ENCODE results near the gene RALA.

Gene RALA

DNA sequence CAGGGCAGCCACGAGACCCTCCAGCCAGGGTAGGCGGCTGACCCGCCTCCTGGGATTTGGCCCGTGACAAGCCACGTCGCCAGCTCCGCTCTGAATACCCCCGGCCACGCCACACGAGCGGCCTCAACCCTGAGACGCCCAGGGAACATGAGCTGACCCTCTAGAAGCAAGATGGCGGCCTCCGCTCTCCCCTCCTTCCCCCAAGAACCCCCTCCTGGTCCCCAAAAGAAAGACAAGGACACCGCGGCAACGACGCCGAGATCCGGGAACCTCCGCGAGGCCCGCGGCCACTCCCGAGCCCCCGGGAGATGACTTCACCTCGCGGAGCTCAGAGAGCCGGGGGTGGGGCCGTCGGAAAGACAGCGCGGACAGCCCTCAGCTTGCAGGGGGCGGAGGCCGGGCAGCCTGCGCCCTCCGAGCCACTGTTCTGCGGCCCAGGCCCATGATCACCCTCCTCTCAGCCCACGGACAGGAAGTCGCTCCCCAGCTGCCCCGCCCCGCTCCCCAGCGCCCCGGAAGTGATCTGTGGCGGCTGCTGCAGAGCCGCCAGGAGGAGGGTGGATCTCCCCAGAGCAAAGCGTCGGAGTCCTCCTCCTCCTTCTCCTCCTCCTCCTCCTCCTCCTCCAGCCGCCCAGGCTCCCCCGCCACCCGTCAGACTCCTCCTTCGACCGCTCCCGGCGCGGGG is at the start of gene RALA:
RALA (plus strand) TSS at position 526 of the 685 bp plus-strand sequence. CDS start 63,096 bp downstream, outside the sequence.
- peak; percentile 91 for DNase-seq

GRCh38 chr7:39574673-39575349 is 48.6 kb upstream of the RALA start:
- DNase-seq = no peak

- no peak for DNase-seq
Measured at GRCh38 chr7:39577229-39577874, 46.0 kb upstream of the RALA start.

- peak; percentile 75 for DNase-seq
Measured at GRCh38 chr7:39580149-39580874, 43.1 kb upstream of the RALA start.

- no peak for DNase-seq
Measured at GRCh38 chr7:39582536-39582935, 40.8 kb upstream of the RALA start.

DNA sequence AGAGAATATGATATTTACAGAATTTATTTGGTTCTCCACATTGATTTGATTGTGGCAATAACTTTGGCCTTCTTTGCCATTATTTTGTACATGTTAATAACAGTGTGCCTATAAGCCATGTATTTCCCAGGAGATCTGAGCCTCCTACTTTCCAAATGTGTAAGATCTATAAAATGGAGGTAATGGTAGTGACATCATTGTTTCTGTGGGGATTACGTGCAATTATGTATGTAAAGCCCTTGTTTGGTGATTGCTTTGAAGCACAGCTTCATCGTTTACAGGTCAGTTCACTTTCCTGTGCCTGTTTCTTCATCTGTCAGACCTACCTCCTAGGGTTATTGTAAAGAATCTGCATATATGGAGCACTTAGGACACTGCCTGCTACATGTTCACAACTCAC is 39.8 kb upstream of the RALA start:
- DNase-seq = no peak

DNA sequence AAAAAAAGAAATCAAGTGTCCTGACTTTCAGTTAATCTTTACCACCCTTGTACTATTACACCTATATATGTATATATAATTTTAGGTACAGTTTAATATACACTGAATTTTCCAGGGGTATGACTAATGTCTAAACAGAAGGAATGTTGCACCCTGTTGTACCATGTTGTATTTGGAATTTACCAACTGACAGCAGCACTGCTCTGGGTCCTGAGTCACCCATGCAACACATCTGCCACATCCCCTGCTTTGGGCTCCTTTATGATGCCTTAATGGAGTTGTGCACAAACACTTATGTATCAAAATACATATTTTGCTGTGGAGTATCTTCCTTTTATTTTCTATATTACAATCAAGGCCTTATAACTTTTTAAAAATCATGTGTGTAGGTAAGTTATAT is 36.0 kb upstream of the RALA start:
- no peak for DNase-seq

- DNase-seq = no peak
Measured at GRCh38 chr7:39588416-39588815, 35.0 kb upstream of the RALA start.

DNA sequence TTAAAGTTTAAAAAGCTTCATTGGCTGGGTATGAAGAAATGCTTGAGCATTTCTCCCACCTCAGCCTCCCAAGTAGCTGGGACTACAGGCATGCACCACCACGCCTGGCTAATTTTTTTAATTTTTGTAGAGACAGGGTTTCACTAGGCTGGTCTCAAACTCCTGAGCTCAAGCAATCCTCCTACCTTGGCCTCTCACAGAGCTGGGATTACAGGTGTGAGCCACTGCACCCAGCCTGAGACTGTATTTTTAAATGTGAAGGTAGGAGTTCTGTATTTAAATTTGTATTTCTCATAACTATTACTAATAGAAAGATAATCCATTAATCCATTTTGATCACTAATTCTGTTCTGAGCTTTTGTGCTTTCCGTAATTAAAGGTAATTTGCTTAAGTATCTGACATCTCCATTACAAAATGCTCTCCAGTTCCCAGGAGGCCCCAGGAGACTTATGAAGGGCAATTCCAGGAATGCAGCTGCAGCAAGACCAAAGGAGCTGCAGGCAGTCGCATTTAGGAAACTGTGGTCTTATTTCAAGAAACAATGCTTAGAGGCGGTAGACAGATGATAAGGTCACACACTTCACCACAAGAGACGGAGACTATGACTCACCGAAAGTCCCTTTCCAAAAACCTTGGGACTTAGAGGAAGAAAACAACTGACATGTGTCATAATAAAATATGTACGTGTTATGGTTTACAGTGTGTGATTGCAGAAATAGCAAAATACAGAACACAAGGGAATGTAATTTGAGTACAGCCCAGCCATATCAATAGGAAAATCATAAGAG is 33.9 kb upstream of the RALA start:
- DNase-seq = peak; percentile 57

DNA sequence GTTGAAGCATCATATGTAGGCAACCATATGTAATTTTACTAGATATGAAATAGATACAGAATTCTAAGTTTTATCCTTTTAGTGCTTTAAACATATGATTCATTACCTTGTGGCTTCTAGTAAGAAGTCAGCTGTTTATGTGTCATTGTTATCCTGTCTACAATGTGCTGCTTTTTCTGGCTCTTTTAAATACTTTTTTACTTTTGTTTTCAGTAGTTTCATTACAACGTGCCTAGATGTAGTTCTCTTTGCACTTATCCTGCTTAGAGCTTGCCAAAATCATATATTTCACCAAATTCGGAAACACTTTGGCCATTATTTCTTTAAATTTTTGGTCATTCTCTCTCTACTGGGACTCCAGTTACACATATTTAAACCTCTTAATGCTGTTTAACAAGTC is 30.8 kb upstream of the RALA start:
- no peak for DNase-seq

DNA sequence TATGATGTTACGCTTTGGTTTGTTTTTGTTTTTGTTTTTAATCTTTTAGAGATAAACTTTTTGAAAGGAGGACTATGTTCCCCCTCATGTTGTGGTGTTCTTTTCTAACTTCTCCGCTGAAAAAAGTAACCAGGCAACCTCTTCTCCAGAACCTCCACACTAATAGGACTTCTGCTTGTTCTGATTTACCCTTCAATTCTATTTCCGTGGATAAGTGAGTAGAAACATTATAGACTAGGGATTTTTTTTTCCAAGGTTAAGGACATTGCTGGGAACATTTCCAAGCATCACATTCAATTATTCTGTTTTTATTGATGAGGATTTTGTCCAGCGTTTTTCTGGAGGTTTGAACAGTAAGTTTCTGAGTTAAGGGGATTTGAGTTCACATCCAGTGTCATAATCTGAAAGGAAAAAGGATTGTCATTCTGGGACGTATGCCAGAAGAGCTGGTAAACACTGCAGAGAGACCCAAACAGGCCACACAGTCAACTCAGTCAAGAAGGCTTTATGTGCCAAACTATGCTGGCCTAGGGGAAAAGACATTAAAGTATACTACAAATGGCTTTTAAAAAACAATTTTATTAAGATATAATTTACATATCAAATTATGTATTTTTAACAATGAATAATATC is 28.3 kb upstream of the RALA start:
- DNase-seq = no peak

- DNase-seq = no peak
Measured at GRCh38 chr7:39602351-39602750, 21.0 kb upstream of the RALA start.

DNA sequence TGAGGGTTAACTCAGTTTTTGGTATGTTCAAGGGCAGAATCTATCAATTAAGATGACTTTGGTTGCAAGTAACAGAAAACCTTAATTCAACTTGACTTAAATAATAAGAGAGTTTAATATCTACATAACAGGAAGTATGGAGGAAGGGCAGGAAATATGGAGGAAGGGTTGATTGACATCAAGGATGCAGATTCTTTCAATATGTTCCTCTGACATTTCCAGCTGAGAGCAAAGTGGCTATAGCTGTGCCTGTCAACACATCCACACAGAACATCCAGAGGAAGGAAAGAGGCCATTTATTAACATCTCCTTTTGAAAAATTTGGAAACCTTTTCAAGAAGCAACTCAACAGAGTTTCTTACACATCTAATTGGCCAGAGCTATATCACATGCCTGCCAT is 19.4 kb upstream of the RALA start:
- DNase-seq = no peak

DNA sequence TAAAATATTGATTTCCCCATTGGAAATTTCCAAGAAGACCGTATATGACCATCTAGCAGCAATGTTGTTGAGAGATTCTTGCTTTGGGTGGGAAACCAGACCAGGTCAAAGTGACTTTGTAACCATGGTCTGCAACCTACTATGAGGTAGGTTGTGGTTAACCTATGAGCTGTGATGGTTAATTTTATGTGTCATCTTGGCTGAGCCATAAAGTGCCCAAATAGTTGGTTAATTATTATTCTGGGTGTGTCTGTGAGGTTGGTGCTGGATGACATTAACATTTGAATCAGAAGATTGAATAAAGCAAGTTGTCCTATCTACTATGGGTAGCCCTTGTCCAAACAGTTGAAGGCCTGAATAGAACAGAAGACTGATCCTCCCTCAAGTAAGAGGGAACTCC is 18.3 kb upstream of the RALA start:
- no peak for DNase-seq

GRCh38 chr7:39606352-39606751 is 17.0 kb upstream of the RALA start:
- no peak for DNase-seq

- no peak for DNase-seq
Measured at GRCh38 chr7:39606941-39607340, 16.4 kb upstream of the RALA start.

GRCh38 chr7:39607865-39608264 is 15.5 kb upstream of the RALA start:
- DNase-seq = no peak

DNA sequence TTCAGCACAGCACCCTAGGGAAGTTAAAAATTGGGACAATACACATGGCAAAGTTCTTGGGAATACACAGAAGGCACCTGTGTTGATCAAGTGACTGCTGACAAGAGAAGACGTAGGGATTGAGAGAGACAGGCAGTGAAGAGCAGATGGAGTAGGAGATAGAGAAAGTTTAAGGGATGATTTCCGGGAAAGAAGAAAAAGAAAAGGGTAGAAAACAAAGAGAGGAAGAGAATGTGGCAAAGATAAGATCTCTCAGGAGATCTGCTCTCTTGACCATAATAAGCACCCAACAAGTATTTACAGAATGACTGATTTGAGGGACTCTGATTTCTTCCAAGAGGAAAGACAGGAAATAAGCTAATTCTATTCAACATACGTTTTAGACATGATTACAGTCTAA is 15.1 kb upstream of the RALA start:
- DNase-seq = no peak

- DNase-seq = peak; percentile 22
Measured at GRCh38 chr7:39609113-39609934, 14.0 kb upstream of the RALA start.

DNA sequence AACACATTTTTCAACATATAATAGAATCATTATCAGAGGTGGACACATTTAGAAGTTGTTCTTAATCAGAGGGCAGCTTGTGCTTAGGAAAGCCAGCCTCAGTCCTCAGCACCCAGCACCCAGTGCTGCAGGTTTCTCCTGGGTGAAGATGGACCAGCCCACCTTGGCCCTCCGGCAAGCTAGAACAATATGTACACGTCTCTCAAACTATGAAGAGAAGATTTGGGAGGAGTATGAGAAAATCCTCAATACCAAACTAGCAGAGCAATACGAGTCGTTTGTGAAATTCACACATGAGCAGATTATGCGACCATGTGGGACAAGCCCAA is 13.5 kb upstream of the RALA start:
- DNase-seq = no peak

DNA sequence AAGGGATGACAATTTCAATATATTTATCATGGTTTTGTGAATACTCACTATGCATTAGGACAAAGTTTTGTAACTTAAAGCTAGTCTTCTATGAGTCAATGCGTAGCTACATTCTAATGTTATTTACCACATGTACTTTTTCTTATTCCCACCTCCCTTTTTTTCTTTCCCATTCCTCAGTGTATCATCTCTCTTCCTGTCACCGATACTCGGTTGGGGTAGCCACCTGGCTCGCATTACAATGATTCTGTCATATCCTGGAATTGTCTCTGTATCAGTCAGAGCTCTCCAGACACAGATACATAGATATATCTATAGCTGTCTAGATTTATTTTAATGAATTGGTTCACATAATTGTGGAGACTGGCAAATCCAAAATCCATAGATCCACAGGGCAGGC is 9.8 kb upstream of the RALA start:
- DNase-seq = no peak

- no peak for DNase-seq
Measured at GRCh38 chr7:39614299-39614698, 9.1 kb upstream of the RALA start.

All from CD4-positive, alpha-beta T cell treated with Interferon gamma for 1 hour (primary cell).